Activated naive CD4-positive, alpha-beta T cell treated with anti-CD3 and anti-CD28 coated beads, Interleukin-2, amount 50 U/mL, for 24 hours (primary cell): ENCODE data around the gene MYO9A.

ENCODE experiments used
- H3K27ac Mint-ChIP-seq: one replicate; pipeline ENCODE4 v1.8.0; 2021; ENCODE audit warnings: mild to moderate bottlenecking, mixed read lengths
- H3K27me3 Mint-ChIP-seq: one replicate; pipeline ENCODE4 v1.8.0; 2021; ENCODE audit warnings: mixed read lengths
- H3K36me3 Mint-ChIP-seq: one replicate; pipeline ENCODE4 v1.8.0; 2021; ENCODE audit warnings: mixed read lengths
- H3K4me1 Mint-ChIP-seq: one replicate; pipeline ENCODE4 v1.8.0; 2021; ENCODE audit warnings: mixed read lengths
- H3K4me3 Mint-ChIP-seq: one replicate; pipeline ENCODE4 v1.8.0; 2021; ENCODE audit warnings: mild to moderate bottlenecking, mixed read lengths
- H3K9me3 Mint-ChIP-seq: one replicate; pipeline ENCODE4 v1.8.0; 2021; ENCODE audit warnings: mixed read lengths

The MYO9A gene

DNA sequence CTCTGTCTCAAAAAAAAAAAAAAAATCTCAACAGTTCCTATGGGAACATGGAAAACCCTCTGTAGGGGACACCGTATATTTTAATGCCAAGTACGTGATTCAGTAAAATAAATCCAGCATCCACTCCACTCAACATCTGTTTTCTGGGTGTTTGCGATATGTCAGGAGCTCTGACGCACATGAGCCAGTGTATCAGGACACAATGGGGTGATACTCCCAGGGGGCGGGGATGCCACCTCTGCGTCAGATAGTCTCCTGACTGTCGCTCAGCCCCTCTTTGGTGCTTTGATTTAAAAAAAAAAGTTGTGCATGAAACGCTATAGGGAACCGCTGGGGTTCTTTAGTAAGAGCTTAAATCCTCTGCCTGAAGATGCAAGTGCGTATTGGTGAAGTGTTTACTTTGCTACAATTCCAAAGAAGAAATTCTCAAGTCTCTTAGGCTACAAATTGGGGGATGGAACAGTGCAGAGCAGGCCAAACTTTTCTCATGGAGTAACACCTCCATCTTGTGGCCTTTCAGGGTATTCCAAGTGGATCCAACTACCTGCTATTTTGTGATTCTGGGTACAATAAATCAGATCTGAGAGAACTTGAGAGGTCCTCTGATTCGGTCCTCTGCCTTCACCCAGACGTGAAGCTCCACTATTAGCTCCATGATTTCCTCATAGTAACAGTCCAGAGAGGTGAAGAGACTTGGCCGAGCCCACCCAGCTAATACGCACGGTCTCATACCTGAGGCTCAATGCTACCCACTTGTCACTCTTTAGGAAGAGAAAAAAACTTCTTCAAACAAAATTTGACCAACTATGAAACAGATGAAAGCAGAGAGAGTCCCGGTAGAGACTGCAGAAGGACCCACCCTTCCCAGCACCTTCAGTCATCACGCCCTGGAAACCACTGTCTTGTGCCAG is 316.9 kb downstream of the MYO9A start:
- Mint-ChIP-seq H3K27me3 (peaks cover 11% of the 10 kb centered on the region), H3K9me3 (no peaks in the 10 kb centered on the region)

DNA sequence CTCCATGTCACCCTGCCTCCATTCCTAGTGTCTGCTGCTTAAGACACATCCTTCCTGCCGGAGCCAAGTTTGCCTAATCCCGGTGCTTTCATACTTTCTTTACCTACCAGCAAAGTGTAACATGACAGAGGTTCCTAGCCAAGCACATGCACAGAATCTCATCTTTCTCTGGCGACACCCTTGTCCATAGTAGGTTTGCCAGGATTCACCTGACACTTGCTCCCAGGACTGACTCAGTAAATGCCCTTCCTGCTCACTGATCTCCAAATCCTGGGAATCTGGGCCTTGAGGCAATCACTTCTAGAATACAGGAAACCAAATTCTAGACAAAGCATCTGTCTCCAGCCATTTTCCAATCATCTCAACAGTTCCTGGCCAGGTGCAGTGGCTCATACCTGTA is 317.8 kb downstream of the MYO9A start:
- Mint-ChIP-seq H3K9me3 (no peaks in the 10 kb centered on the region), H3K4me1 (no peaks in the 10 kb centered on the region), H3K36me3 (no peaks in the 10 kb centered on the region), H3K27ac (no peak overlapping the region), H3K4me3 (no peak overlapping the region), H3K27me3 (peaks cover 11% of the 10 kb centered on the region)

More for the DNA sequence above, 316.9 kb downstream of the MYO9A start:
- no peak overlapping the region for H3K27ac Mint-ChIP-seq
- H3K4me3 Mint-ChIP-seq, result no peak overlapping the region
- no peaks in the 10 kb centered on the region for H3K36me3 Mint-ChIP-seq
- no peaks in the 10 kb centered on the region for H3K4me1 Mint-ChIP-seq

DNA sequence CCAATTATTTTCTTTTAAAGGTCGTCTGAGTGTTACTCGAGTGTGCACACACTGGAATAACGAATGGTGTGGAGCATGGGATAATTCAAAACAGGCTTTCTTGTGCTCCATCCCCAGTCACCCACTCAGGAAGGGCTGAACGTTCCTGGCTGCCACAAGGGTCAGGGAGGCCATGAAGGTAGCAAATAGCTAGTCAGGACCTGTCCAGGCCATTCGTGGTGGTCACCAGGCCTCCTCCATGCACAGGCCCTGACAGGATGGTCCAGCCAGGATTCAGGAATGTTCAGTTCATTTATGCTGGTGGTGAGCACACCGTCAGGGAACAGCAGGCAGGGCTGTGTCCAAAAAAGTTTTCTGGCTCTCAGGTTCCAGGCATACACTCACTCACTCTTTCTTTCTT is 319.3 kb downstream of the MYO9A start:
- Mint-ChIP-seq H3K4me1 (no peaks in the 10 kb centered on the region), H3K27me3 (peaks cover 11% of the 10 kb centered on the region), H3K4me3 (no peak overlapping the region), H3K9me3 (no peaks in the 10 kb centered on the region), H3K36me3 (no peaks in the 10 kb centered on the region), H3K27ac (no peak overlapping the region)

DNA sequence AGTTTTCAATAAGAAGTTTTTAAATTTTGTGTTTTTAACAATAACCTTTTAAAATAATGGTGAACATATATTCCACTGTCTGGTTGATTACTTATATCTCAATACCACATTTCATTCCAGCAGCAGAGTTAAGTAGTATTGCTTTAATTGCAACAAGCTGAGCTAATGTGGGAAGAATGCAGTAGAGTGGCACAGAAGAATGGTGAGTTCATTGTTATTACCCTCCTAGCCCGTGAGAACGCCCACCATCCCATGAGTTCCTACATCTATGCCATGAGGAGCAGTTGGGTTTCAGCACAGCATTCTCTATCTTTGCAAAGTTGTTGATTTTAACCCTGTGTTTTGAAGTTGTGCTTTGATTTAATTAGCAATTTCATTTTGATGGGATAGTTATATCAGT is 325.4 kb downstream of the MYO9A start:
- Mint-ChIP-seq H3K4me1 (no peaks in the 10 kb centered on the region), H3K4me3 (no peak overlapping the region), H3K27me3 (no peaks in the 10 kb centered on the region), H3K36me3 (no peaks in the 10 kb centered on the region), H3K27ac (no peak overlapping the region), H3K9me3 (no peaks in the 10 kb centered on the region)

DNA sequence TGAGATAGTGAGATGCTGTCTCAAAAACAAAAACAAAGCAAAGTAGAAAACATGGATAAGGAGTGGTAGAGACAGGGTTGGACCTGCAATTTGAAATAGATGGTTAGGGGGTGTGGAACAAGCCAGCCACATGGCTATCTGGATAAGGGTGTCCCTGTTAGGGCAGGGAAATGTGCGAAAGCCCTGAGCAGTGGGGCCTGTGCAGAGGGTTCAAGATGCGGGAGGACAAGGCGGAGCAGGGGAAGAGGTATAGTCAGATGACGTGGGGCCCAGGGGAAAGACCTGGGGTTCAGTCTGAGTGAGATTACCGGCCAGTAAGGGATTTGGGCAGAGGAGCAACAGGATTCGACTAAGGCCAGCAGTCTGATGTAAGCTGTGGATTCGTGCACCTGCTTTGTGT is 326.0 kb downstream of the MYO9A start:
- Mint-ChIP-seq H3K36me3 (no peaks in the 10 kb centered on the region), H3K4me1 (no peaks in the 10 kb centered on the region), H3K27me3 (no peaks in the 10 kb centered on the region), H3K4me3 (no peak overlapping the region), H3K9me3 (no peaks in the 10 kb centered on the region), H3K27ac (no peak overlapping the region)

DNA sequence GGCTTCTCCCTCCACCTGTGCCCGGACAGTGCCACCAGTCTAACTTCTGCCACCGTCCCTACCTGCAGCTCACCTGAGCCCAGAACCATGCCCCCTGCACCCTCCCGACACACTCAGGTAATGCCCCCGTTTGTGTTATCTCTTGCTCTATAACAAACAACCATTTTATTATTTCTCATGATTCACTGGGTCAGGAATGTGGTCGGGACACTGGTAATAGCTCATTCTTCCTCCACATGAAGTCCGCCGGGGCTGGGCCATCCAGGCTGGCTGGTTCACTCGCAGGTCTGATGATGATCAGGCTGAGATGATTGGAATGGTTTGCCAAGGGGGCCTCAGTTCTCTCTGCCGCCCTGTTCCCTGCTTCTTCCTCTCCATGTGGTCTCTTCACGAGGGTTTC is 327.9 kb downstream of the MYO9A start:
- Mint-ChIP-seq H3K4me3 (no peak overlapping the region), H3K27me3 (peaks cover 3% of the 10 kb centered on the region), H3K4me1 (no peaks in the 10 kb centered on the region), H3K27ac (no peak overlapping the region), H3K36me3 (no peaks in the 10 kb centered on the region), H3K9me3 (no peaks in the 10 kb centered on the region)

DNA sequence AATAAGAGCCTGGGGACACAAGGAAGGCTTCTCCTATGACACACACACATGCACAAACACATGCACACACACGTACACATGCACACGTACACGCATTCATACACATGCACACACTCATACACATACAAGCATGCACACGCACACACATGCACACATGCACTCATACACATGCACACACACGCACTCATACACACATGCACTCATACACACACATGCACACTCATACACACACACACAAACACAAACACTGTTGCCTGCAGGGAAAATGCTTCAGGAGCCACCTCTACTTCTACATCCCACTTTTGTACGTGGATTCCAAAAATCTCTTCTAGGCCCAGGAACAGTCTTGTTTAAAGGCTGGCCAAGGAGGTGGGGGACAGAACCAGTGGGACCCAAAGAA is 328.3 kb downstream of the MYO9A start:
- Mint-ChIP-seq H3K9me3 (no peaks in the 10 kb centered on the region), H3K27ac (no peak overlapping the region), H3K36me3 (no peaks in the 10 kb centered on the region), H3K4me1 (no peaks in the 10 kb centered on the region), H3K27me3 (peaks cover 3% of the 10 kb centered on the region), H3K4me3 (no peak overlapping the region)

DNA sequence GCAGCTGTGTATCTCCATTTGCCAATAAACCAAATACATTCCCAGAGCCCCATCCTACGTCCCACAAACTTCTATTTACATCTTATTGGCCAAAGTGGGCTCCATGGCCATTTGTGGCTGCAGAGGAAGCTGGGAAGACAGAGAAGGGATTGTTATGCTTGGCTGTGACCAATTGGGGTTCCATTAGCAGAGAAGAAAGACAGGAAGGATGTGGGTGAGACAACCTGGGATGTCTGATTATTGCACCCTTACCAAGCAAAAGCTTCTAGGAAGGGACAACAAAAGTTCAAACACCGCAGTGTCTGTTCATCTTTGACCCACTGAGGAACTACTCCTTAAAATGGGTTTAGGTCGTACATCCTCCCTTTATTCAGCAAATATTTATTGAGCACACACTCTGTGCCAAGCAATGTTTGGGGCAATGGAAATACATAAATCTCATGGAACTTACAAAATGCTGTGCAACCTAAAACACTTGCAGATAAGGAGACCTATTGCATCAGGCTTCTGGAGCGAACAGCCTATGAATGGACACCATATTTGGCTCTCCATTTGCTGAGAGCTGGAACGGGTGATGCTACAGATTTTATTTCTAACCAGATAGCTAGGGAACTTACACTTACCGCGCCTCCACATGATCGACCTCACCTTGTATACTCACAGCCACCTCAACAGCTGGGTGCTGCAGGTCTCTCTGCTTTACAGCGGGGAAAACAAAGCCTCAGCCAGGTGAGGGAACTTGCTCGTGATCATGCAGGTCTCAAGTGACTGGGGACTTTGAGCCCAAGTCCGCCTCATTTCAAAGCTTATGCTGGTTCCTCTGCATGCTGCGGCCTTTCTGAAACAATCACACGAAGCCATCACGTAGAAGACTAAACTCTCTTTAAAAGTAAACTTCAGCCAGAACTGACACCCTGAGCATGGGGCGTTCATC is 329.0 kb downstream of the MYO9A start:
- H3K4me1 Mint-ChIP-seq, result no peaks in the 10 kb centered on the region
- H3K4me3 Mint-ChIP-seq, result no peak overlapping the region
- H3K9me3 Mint-ChIP-seq, result no peaks in the 10 kb centered on the region
- no peak overlapping the region for H3K27ac Mint-ChIP-seq
- H3K27me3 Mint-ChIP-seq, result peaks cover 3% of the 10 kb centered on the region
- H3K36me3 Mint-ChIP-seq, result no peaks in the 10 kb centered on the region

DNA sequence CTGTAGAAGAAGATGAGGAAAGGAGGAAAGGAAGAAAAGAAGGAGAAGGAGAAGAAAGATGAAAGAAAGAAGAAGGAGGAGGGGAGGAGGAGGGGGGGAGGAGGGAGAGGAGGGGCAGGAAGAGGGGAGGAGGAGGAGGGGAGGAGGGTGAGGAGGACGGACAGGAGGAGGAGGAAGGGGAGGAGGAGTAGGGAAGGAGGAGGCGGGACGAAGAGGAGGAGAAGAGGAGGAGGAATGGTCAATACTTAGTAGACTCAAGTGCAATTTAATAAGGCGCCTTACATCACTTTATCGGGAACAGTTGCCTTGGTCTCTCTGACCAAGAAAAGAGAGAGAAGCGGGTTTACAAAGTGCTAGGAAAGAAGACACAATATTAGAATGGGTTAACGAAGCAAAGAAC is 331.3 kb downstream of the MYO9A start:
- H3K27me3 Mint-ChIP-seq, result peaks cover 6% of the 10 kb centered on the region
- H3K36me3 Mint-ChIP-seq, result no peaks in the 10 kb centered on the region
- H3K9me3 Mint-ChIP-seq, result no peaks in the 10 kb centered on the region
- no peak overlapping the region for H3K4me3 Mint-ChIP-seq
- no peak overlapping the region for H3K27ac Mint-ChIP-seq
- H3K4me1 Mint-ChIP-seq, result no peaks in the 10 kb centered on the region

DNA sequence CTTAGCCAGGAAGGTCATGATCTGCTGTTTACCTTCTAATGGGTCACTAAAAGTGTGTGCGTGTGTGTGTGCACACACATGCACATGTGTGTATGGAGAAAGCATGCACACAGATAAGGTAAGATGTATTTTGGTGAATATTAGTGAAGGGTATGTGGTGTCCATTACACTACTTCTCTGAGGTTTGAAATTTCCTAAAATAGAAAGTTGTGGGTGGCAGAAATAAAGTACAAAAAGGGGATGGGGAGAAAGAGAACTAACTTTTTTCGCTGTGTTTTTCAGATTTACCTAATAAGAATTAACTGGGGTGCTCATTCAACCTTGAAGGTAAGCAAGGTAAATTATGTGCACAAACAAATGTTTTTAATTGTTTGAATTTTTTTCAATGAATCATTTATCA is 332.0 kb downstream of the MYO9A start:
- no peak overlapping the region for H3K4me3 Mint-ChIP-seq
- H3K27ac Mint-ChIP-seq, result peak overlapping the region; percentile 57
- peaks cover 6% of the 10 kb centered on the region for H3K27me3 Mint-ChIP-seq
- H3K36me3 Mint-ChIP-seq, result no peaks in the 10 kb centered on the region
- no peaks in the 10 kb centered on the region for H3K4me1 Mint-ChIP-seq
- H3K9me3 Mint-ChIP-seq, result no peaks in the 10 kb centered on the region

DNA sequence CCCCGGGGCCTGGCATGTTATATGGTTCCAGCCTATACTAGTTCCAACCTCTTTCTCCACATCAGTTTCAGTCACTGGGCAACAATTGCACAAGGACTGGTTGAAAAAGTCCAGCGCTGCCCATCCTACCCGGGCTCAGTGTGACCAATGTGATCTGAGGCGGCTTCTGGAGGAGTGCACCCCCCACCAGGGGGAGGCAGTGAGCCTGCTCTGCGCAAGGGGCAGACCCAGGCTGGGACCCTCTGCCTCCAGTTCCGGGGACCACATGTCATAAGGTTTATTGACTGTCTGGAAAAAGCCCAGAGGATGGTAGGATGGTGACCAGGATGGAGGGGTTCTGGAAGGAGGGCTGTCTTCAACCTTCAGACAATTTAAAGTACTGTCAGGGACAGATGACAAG is 333.2 kb downstream of the MYO9A start:
- H3K36me3 Mint-ChIP-seq, result no peaks in the 10 kb centered on the region
- no peaks in the 10 kb centered on the region for H3K9me3 Mint-ChIP-seq
- H3K4me1 Mint-ChIP-seq, result no peaks in the 10 kb centered on the region
- H3K4me3 Mint-ChIP-seq, result no peak overlapping the region
- no peak overlapping the region for H3K27ac Mint-ChIP-seq
- peaks cover 6% of the 10 kb centered on the region for H3K27me3 Mint-ChIP-seq

DNA sequence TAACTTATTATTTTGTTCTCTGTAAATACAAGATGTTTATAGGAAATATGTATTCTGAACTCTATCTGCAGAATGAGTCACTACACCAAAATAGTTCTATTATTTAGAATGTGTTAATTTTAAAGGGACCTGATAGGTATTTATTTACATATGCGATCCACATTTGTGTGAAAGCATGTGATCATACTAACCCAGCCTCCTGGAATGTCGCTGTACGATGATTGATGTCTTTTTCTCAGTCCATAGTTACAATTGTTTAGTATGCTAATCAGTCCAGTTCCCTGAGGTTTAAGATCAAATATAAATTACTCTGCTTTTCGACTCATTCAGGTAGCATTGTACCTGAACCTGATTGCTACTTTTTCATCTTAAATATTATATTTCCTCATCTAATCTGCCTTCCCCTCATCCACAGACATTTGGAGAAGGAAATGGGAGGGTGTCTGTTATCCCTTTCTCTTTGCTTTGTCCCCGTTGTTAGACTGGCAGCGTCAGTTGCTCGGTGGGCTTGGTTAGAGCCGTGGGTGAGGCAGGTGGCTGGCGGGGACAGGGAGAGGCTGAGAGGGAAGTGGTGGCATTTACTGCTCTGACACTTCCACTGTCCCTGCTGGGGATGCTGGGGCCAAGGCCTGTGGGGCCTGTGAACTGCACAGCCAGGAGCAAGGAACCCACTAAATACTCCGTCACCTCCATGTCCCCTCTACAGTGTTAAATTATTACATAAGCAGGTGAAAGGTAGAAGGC is 335.4 kb downstream of the MYO9A start:
- Mint-ChIP-seq H3K4me3 (no peak overlapping the region), H3K36me3 (no peaks in the 10 kb centered on the region), H3K27ac (no peak overlapping the region), H3K4me1 (no peaks in the 10 kb centered on the region), H3K9me3 (no peaks in the 10 kb centered on the region), H3K27me3 (peaks cover 6% of the 10 kb centered on the region)

DNA sequence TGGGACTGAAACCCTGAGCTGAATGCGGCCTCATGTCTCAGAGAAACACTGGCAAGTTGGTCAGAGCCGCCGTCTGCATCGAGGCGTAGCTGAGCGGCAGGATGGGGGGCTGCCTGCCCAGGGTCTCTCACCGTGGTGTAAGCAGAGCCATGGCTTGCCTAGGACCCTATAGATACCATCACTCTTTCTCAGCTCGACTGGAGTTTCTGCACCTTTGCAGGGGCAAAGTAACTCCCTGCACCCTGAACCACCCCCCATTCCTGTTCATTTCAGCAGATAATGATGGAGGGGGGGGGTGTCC is 336.0 kb downstream of the MYO9A start:
- H3K27me3 Mint-ChIP-seq, result peaks cover 6% of the 10 kb centered on the region
- no peaks in the 10 kb centered on the region for H3K9me3 Mint-ChIP-seq

DNA sequence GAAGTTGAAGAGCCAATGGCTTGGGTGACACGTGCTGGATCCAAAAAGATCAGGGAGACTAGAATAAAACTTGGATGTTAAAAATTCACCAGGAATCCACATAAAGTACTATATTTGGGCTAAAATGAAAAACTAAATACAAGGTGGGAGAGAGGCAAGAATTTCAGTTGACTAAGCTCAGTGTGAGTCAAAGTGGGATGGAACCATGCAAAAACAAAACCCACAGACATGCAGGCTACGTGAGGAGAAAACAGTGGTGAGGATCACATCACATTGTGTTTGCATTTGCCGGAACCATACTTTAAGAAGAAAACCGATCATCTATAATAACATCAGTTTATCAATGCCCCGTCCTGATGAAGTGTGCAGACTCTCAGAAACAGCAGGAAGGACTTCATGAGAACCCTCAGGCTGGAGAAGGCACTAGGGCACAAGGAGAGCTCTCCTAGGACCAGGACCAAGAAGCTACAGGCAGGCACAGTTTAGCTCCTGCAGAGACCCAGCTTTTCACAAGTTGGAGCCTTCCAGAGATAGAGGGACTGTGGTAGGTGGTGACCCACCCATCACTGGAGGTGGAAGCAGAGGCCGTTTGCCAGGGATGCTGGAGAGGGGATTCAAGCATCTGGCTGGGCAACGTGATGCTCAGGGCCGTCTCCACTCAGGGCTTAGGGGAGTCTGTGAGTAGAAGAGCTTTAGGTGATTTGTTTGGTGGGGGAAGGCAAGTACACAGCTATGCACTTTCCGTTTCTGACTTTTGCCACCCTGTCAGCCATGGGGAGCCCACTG is 336.6 kb downstream of the MYO9A start:
- H3K27ac Mint-ChIP-seq, result no peak overlapping the region

More for the DNA sequence above, 336.0 kb downstream of the MYO9A start:
- H3K27ac Mint-ChIP-seq, result no peak overlapping the region
- no peaks in the 10 kb centered on the region for H3K36me3 Mint-ChIP-seq
- H3K4me1 Mint-ChIP-seq, result no peaks in the 10 kb centered on the region
- no peak overlapping the region for H3K4me3 Mint-ChIP-seq

More for the DNA sequence above, 336.6 kb downstream of the MYO9A start:
- Mint-ChIP-seq H3K36me3 (no peaks in the 10 kb centered on the region), H3K9me3 (no peaks in the 10 kb centered on the region), H3K27me3 (peaks cover 6% of the 10 kb centered on the region), H3K4me1 (no peaks in the 10 kb centered on the region), H3K4me3 (no peak overlapping the region)
